ENCODE data around the gene HRAS. TPM values are rescaled to one million over a fixed set of nuclear protein-coding genes. Genes with fewer than 3 reads are reported as not detected.

The HRAS gene
- total RNA-seq, 1 experiment from 2014 or later = 123 TPM

DNA sequence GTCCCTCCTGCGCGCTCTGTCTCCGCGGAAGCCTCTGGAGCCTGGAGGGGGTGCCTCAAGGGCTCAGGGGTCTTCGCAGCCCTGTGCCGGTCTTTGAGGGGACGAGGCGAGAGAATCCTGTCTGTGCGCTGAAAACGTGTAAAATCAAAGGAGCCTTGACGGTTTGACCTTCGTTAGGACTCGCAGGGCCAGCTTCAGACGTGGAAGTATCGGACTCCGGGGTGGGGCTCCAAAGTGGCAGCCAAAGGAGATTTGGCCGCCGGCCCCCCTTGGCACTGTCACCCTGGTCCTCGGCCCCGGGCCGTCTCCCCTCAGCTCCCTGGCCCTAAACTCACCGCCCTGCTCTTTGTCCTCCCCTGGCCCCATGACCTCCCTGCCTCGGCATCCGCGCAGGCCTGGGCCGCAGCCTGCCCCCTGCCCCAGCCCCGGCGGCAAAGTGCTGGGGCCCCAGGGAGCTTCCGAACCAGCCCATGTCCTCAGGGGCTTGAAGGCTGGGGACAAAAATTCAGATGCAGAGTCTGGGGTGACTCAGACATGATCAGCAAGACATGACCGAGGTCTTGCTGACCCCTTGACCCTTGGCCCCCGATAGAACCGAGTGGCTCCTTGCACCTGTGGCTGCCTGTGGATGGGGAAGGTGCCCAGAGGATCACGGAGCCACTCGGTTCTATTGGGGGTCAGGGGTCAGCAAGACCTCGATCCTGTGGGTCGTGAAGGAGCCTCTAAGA is 33.9 kb upstream of the HRAS start:
- no peak overlapping the region for H3K27ac Mint-ChIP-seq (ENCODE audit: low read depth, unreplicated experiment)
- H3K9me3 Mint-ChIP-seq (ENCODE audit: unreplicated experiment) = no peaks in the 10 kb centered on the region
- BruUV-seq (replicated peaks) = no TSS peak
- H3K4me1 Mint-ChIP-seq (ENCODE audit: insufficient read depth, unreplicated experiment) = peaks cover 2% of the 10 kb centered on the region
- peak overlapping the region; percentile 63 for H3K4me3 Mint-ChIP-seq (ENCODE audit: unreplicated experiment)
- CTCF ChIA-PET = no interaction called here
- intact Hi-C loops (cut with micrococcal nuclease) = loop anchor here (10.0 kb wide), 2 partner anchors 45 to 155 kb away; partner anchors contain the start of gene IRF7
- POLR2A ChIA-PET = interaction anchor here (0.5 to 2.3 kb wide), 9 partner anchors 9 to 360 kb away, joined by 3 to 11 read pairs (median 4); partner anchors contain the start of genes HRAS, LMNTD2 and RNH1
- no peak for DNase-seq (ENCODE audit: unreplicated experiment)
- TF ChIP-seq, protein P1, sequence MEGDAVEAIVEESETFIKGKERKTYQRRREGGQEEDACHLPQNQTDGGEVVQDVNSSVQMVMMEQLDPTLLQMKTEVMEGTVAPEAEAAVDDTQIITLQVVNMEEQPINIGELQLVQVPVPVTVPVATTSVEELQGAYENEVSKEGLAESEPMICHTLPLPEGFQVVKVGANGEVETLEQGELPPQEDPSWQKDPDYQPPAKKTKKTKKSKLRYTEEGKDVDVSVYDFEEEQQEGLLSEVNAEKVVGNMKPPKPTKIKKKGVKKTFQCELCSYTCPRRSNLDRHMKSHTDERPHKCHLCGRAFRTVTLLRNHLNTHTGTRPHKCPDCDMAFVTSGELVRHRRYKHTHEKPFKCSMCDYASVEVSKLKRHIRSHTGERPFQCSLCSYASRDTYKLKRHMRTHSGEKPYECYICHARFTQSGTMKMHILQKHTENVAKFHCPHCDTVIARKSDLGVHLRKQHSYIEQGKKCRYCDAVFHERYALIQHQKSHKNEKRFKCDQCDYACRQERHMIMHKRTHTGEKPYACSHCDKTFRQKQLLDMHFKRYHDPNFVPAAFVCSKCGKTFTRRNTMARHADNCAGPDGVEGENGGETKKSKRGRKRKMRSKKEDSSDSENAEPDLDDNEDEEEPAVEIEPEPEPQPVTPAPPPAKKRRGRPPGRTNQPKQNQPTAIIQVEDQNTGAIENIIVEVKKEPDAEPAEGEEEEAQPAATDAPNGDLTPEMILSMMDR (IDR thresholded peaks at IDR 0.05; ENCODE audit: unreplicated experiment) = no peak
- peaks cover 4% of the 10 kb centered on the region for H3K36me3 Mint-ChIP-seq (ENCODE audit: insufficient read depth, unreplicated experiment)
- H3K27me3 Mint-ChIP-seq (ENCODE audit: insufficient read depth, unreplicated experiment) = no peaks in the 10 kb centered on the region

DNA sequence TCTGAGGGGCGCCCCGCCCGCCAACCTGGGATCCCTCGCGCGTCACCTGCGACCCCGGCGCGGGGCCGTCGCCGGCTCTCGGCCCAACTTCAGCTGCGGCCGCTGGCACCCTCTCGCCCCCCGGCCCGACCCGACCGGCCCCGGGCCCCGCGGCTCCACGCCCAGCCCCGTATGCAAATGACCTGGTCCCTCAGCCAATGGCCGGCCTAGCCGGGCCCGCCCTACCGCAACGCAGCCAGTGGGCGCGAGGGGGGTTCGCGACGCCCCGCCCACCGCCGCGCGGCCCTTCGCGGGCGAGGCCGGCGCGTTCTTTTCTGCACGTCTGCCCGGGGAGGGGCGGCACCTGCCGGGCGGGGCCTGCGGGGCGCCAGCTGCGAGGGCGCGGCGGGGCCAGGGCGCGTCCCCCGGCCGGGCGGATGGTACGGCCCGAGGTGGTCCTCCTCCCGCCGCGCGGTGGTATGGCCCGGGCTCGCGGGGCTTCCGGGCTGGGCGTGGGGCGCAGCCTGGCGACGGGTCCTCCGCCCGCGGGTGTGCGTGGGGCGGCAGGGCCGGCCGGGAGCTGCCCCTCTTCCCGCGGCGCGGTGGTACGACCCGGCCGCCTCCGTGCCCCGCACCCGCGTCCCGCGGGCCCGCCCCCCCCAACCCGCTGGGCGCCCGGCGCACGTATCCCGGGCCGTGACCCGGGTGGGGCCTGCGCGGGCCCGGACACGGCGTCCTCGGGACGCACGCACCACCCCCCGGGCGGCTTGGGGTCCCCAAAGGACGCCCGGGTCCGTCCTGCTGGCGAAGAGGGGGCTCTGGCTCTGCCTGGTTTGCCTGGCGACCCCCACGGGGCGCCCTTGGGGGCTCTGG is 33.2 kb upstream of the HRAS start:
- H3K4me3 Mint-ChIP-seq (ENCODE audit: unreplicated experiment) = peak overlapping the region; percentile 70
- ChIA-PET POLR2A (interaction anchor here (0.5 to 2.3 kb wide), 15 partner anchors 7 to 359 kb away, joined by 3 to 11 read pairs (median 3); partner anchors contain the start of genes HRAS, LMNTD2, PHRF1 and RNH1), CTCF (interaction anchor here (0.6 kb wide), 2 partner anchors 62 to 976 kb away, joined by 3 to 4 read pairs; no protein-coding TSS in a partner anchor)
- intact Hi-C loops (cut with micrococcal nuclease) = loop anchor here (10.0 kb wide), 2 partner anchors 46 to 156 kb away; partner anchors contain the start of gene IRF7
- DNase-seq (ENCODE audit: unreplicated experiment) = peak; percentile 91
- no peaks in the 10 kb centered on the region for H3K9me3 Mint-ChIP-seq (ENCODE audit: unreplicated experiment)
- TF ChIP-seq, protein P1 (IDR thresholded peaks at IDR 0.05; ENCODE audit: unreplicated experiment) = no peak
- no peaks in the 10 kb centered on the region for H3K27me3 Mint-ChIP-seq (ENCODE audit: insufficient read depth, unreplicated experiment)
- H3K4me1 Mint-ChIP-seq (ENCODE audit: insufficient read depth, unreplicated experiment) = no peaks in the 10 kb centered on the region
- no peak overlapping the region for H3K27ac Mint-ChIP-seq (ENCODE audit: low read depth, unreplicated experiment)
- H3K36me3 Mint-ChIP-seq (ENCODE audit: insufficient read depth, unreplicated experiment) = peaks cover 9% of the 10 kb centered on the region
- BruUV-seq (replicated peaks) = no TSS peak

DNA sequence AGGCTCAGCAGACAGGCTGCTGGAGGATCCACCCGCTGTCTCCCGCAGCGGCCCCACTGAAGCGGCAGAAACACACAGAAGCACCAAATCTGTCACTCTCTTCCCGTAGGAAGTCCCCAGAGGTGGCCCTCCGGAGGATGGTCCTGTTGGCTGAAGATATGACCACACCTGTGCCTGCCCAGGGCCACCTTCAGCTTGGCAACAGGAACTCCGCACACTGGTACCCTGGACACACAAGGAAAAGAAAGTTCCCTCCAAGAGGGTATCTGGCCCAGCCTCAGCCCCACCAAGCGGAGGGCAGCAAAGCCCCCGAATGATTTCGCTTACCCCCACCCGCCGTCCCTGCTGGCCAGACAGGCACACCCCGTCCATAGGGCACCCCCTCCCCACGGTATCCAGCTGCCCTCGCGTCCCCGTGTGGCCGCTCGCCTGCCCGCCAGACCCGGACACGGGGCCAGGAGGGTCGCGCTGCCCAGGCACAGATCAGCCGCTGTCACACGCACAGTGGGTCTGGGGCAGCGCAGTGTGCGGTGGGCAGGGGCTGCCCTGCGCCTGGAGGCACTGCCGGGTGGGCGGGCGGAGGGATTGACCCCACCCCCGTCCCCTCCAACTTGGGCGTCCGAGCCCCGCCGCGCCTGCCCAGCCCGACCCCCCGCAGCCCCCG is 32.4 kb upstream of the HRAS start:
- Mint-ChIP-seq H3K36me3 (ENCODE audit: insufficient read depth, unreplicated experiment) (peaks cover 12% of the 10 kb centered on the region), H3K27me3 (ENCODE audit: insufficient read depth, unreplicated experiment) (no peaks in the 10 kb centered on the region), H3K4me3 (ENCODE audit: unreplicated experiment) (peak overlapping the region; percentile 70), H3K27ac (ENCODE audit: low read depth, unreplicated experiment) (no peak overlapping the region), H3K9me3 (ENCODE audit: unreplicated experiment) (no peaks in the 10 kb centered on the region), H3K4me1 (ENCODE audit: insufficient read depth, unreplicated experiment) (no peaks in the 10 kb centered on the region)
- ChIA-PET CTCF (interaction anchor here (0.6 kb wide), 3 partner anchors 61 to 977 kb away, joined by 3 to 4 read pairs (median 3); no protein-coding TSS in a partner anchor), POLR2A (interaction anchor here (0.7 to 2.3 kb wide), 13 partner anchors 8 to 241 kb away, joined by 3 to 11 read pairs (median 4); partner anchors contain the start of genes HRAS, LMNTD2 and PHRF1)
- no peak for DNase-seq (ENCODE audit: unreplicated experiment)
- no TSS peak for BruUV-seq (replicated peaks)
- intact Hi-C loops (cut with micrococcal nuclease) = loop anchor here (10.0 kb wide), 2 partner anchors 47 to 157 kb away; partner anchors contain the start of gene IRF7
- TF ChIP-seq, protein P1 (IDR thresholded peaks at IDR 0.05; ENCODE audit: unreplicated experiment) = no peak
